Coronary artery (tissue), 2 donors: Measurements from ENCODE around the gene WWC2.
"Not testable (repeated sequence)": the region's sequence is repeated elsewhere in the genome, so short reads cannot be mapped to it uniquely, and the experiment has no call there.

Experiments
- DNase-seq: peaks from one replicate; pipeline ENCODE4 v3.0.0-alpha.2; 2017; ENCODE audit warnings: low spot score
- H3K27ac ChIP-seq, 2 donors: fragments of 200-600 bp; sonication (generic); one replicate each; pipeline ENCODE4 v1.5.1; 2016 to 2019
- H3K4me3 ChIP-seq: fragments of 200-600 bp; sonication (generic); 2 replicates; pipeline ENCODE4 v1.5.1; 2016; ENCODE audit warnings: mild to moderate bottlenecking, moderate library complexity
- CTCF ChIP-seq: fragments of 200-600 bp; sonication (generic); IDR thresholded peaks from one replicate; pipeline ENCODE4 v1.5.1; 2019; ENCODE audit warnings: antibody characterized with exemption

Gene WWC2

GRCh38 chr4:183322326-183322725 is 223.3 kb downstream of the WWC2 start, which contains the start of gene CLDN24:
Gene CLDN24 (minus strand): TSS chr4:183322426. CDS start chr4:183322426, 0 bp downstream.
- no peak for TF ChIP-seq CTCF
- no peak for DNase-seq
- no peak within 1 kb of the TSS for H3K4me3 ChIP-seq
- no peak within 1 kb of the TSS for H3K27ac ChIP-seq

- no peak for TF ChIP-seq CTCF
- no peak overlapping the region for H3K27ac ChIP-seq
- H3K4me3 ChIP-seq, result no peak overlapping the region
- no peak for DNase-seq
Observed at GRCh38 chr4:183323295-183323694, 224.2 kb downstream of the WWC2 start.

- H3K27ac ChIP-seq, H3K4me3 ChIP-seq, DNase-seq: not testable (repeated sequence)
Observed at GRCh38 chr4:183324056-183324455, 225.0 kb downstream of the WWC2 start.

- H3K27ac ChIP-seq, result no peak overlapping the region
- DNase-seq, result no peak
- no peak overlapping the region for H3K4me3 ChIP-seq
- TF ChIP-seq CTCF, result no peak
Observed at GRCh38 chr4:183324619-183325018, 225.6 kb downstream of the WWC2 start.

- not testable (repeated sequence) for DNase-seq, H3K4me3 ChIP-seq, H3K27ac ChIP-seq
Observed at GRCh38 chr4:183326387-183326786, 227.3 kb downstream of the WWC2 start.

GRCh38 chr4:183326853-183327252 is 227.8 kb downstream of the WWC2 start:
- Histone ChIP-seq H3K27ac (no peak overlapping the region), H3K4me3 (no peak overlapping the region)
- no peak for DNase-seq
- TF ChIP-seq CTCF, result no peak

- DNase-seq, result no peak
- no peak overlapping the region for H3K27ac ChIP-seq
- TF ChIP-seq CTCF, result no peak
- H3K4me3 ChIP-seq, result no peak overlapping the region
Observed at GRCh38 chr4:183327827-183328226, 228.8 kb downstream of the WWC2 start.

- Histone ChIP-seq H3K4me3 (no peak overlapping the region), H3K27ac (no peak overlapping the region)
- no peak for TF ChIP-seq CTCF
- no peak for DNase-seq
Observed at GRCh38 chr4:183328832-183329231, 229.8 kb downstream of the WWC2 start.
